Measurements from ENCODE around the gene PFKFB3. TPM values are rescaled to one million over a fixed set of nuclear protein-coding genes. Genes with fewer than 3 reads are reported as not detected.

Gene PFKFB3
- total and polyA plus RNA-seq, 9 of the 15 experiments (the other 6 are each of a cell fraction or from before 2014, with no cell fraction given), result 0.46 to 21.6 (median 7.8) TPM

- TF ChIP-seq, protein P1, sequence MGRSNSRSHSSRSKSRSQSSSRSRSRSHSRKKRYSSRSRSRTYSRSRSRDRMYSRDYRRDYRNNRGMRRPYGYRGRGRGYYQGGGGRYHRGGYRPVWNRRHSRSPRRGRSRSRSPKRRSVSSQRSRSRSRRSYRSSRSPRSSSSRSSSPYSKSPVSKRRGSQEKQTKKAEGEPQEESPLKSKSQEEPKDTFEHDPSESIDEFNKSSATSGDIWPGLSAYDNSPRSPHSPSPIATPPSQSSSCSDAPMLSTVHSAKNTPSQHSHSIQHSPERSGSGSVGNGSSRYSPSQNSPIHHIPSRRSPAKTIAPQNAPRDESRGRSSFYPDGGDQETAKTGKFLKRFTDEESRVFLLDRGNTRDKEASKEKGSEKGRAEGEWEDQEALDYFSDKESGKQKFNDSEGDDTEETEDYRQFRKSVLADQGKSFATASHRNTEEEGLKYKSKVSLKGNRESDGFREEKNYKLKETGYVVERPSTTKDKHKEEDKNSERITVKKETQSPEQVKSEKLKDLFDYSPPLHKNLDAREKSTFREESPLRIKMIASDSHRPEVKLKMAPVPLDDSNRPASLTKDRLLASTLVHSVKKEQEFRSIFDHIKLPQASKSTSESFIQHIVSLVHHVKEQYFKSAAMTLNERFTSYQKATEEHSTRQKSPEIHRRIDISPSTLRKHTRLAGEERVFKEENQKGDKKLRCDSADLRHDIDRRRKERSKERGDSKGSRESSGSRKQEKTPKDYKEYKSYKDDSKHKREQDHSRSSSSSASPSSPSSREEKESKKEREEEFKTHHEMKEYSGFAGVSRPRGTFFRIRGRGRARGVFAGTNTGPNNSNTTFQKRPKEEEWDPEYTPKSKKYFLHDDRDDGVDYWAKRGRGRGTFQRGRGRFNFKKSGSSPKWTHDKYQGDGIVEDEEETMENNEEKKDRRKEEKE (IDR thresholded peaks at IDR 0.05; ENCODE audit: borderline replicate concordance in 1 of 2, control insufficient read depth in 1 of 2, low read depth in 2 of 2, low read length in 1 of 2), result no peak
- TF ChIP-seq RBFOX2 (IDR thresholded peaks at IDR 0.05; ENCODE audit: low read depth, low read length) (no peak), MCM2 (IDR thresholded peaks at IDR 0.05; ENCODE audit: low read depth) (no peak), MAZ (CRISPR knock-in tag; conservative IDR thresholded peaks at IDR 0.05 in 1 of 2, IDR thresholded peaks at IDR 0.05 in 1 of 2) (no peak), ZNF830 (CRISPR knock-in tag; IDR thresholded peaks at IDR 0.05) (no peak), CAMTA2 (CRISPR knock-in tag; conservative IDR thresholded peaks at IDR 0.05) (no peak), FIP1L1 (IDR thresholded peaks at IDR 0.05; ENCODE audit: low read depth, low read length, poor library complexity, severe bottlenecking) (no peak)
- TF ChIP-seq, protein P2, sequence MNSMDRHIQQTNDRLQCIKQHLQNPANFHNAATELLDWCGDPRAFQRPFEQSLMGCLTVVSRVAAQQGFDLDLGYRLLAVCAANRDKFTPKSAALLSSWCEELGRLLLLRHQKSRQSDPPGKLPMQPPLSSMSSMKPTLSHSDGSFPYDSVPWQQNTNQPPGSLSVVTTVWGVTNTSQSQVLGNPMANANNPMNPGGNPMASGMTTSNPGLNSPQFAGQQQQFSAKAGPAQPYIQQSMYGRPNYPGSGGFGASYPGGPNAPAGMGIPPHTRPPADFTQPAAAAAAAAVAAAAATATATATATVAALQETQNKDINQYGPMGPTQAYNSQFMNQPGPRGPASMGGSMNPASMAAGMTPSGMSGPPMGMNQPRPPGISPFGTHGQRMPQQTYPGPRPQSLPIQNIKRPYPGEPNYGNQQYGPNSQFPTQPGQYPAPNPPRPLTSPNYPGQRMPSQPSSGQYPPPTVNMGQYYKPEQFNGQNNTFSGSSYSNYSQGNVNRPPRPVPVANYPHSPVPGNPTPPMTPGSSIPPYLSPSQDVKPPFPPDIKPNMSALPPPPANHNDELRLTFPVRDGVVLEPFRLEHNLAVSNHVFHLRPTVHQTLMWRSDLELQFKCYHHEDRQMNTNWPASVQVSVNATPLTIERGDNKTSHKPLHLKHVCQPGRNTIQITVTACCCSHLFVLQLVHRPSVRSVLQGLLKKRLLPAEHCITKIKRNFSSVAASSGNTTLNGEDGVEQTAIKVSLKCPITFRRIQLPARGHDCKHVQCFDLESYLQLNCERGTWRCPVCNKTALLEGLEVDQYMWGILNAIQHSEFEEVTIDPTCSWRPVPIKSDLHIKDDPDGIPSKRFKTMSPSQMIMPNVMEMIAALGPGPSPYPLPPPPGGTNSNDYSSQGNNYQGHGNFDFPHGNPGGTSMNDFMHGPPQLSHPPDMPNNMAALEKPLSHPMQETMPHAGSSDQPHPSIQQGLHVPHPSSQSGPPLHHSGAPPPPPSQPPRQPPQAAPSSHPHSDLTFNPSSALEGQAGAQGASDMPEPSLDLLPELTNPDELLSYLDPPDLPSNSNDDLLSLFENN (IDR thresholded peaks at IDR 0.05; ENCODE audit: low read depth in 2 of 2, low read length in 2 of 2), result no peak
Observed at GRCh38 chr10:6271663-6272062, 68.9 kb downstream of the PFKFB3 start (continued).
